Measurements from ENCODE around the gene MGLL. TPM values are rescaled to one million over a fixed set of nuclear protein-coding genes. Genes with fewer than 3 reads are reported as not detected.

Gene MGLL
- total RNA-seq, 1 experiment from 2014 or later = 2.1 TPM

GRCh38 chr3:127736801-127737539 is 85.3 kb downstream of the MGLL start:
- ATAC-seq (no peak), DNase-seq (ENCODE audit: low read depth, low spot score) (no peak)
- Histone ChIP-seq H3K36me3 (ENCODE audit: control insufficient read depth, insufficient read depth, low read length) (no peaks in the 10 kb centered on the region), H3K4me1 (ENCODE audit: control insufficient read depth, insufficient read depth, low read length) (no peaks in the 10 kb centered on the region), H3K9me3 (ENCODE audit: control insufficient read depth, insufficient read depth, low read depth, low read length) (no peaks in the 10 kb centered on the region), H3K27me3 (ENCODE audit: control insufficient read depth, insufficient read depth, low read length) (no peaks in the 10 kb centered on the region), H3K27ac (ENCODE audit: low read length) (no peak overlapping the region), H3K4me3 (ENCODE audit: low read depth in 2 of 2, low read length in 2 of 2) (no peak overlapping the region)
- intact Hi-C loops (cut with micrococcal nuclease; ENCODE audit: unreplicated experiment) (no loop called here), in situ Hi-C loops (cut with HindIII; ENCODE audit: low pct_unique_long_range_greater_than_20kb, low sequenced_read_pairs) (no loop called here)
- TF ChIP-seq POLR2AphosphoS5 (IDR thresholded peaks at IDR 0.05; ENCODE audit: low read depth, low read length) (no peak), SIN3A (IDR thresholded peaks at IDR 0.05; ENCODE audit: borderline replicate concordance, insufficient read depth, low read depth, low read length) (no peak), REST (IDR thresholded peaks at IDR 0.05; ENCODE audit: insufficient read depth in 1 of 2, low read depth in 2 of 2, low read length in 1 of 2) (no peak), TCF7L2 (IDR thresholded peaks at IDR 0.05; ENCODE audit: low read depth, low read length) (no peak)
- TF ChIP-seq, protein P1, sequence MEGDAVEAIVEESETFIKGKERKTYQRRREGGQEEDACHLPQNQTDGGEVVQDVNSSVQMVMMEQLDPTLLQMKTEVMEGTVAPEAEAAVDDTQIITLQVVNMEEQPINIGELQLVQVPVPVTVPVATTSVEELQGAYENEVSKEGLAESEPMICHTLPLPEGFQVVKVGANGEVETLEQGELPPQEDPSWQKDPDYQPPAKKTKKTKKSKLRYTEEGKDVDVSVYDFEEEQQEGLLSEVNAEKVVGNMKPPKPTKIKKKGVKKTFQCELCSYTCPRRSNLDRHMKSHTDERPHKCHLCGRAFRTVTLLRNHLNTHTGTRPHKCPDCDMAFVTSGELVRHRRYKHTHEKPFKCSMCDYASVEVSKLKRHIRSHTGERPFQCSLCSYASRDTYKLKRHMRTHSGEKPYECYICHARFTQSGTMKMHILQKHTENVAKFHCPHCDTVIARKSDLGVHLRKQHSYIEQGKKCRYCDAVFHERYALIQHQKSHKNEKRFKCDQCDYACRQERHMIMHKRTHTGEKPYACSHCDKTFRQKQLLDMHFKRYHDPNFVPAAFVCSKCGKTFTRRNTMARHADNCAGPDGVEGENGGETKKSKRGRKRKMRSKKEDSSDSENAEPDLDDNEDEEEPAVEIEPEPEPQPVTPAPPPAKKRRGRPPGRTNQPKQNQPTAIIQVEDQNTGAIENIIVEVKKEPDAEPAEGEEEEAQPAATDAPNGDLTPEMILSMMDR (IDR thresholded peaks at IDR 0.05) = no peak
- CTCF ChIA-PET = no interaction called here
- no TSS peak for BruUV-seq (replicated peaks)
- POLR2A ChIA-PET = no interaction called here

DNA sequence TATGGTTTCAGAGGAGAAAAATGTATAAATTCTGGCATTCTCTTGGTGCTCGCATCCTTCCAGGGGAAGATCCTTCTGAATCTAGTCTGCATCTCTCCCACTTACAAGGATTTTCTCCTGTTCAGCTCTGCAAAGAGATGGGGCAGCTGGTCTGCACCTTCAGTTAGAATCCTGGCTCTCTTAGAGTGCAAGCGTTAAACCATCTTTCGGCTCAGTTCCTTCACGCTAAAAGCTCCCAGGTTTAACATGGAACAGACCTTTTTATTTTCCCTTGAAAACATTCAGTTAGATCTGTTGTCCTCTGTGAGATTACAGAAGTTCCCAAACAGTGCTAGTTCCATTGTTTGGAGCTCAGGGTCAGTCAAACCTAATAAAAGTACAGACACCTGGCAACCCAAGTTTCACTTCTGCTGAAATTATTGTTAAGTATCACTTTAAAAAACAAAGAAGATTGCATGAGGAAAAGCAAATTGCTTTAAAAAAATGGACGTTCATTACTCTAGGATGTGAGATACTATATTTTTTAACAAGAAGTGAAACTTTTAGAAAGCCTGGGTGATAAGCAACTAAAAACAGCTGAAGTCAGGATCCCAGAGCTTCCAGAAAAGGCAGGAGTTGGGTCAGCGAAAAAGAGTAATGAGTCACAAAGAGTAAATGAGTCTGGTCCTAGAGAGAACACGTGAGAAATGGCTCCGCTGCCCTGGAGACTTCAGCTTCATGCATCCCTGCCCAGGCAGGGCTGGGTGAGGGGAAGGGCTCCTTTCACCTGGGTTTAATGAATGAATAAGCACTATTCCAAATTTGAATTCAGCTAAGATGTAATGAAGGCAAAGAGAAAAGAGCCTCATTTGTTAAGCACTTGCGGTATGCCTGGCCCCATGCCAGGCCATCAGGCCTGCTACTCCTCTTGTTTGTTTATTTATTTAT is 86.3 kb downstream of the MGLL start:
- no peak overlapping the region for H3K27ac ChIP-seq (ENCODE audit: low read length)
- H3K9me3 ChIP-seq (ENCODE audit: control insufficient read depth, insufficient read depth, low read depth, low read length) = no peaks in the 10 kb centered on the region
- TF ChIP-seq, protein P1 (IDR thresholded peaks at IDR 0.05) = no peak
- no peak for TF ChIP-seq TCF7L2 (IDR thresholded peaks at IDR 0.05; ENCODE audit: low read depth, low read length)
- TF ChIP-seq SIN3A (IDR thresholded peaks at IDR 0.05; ENCODE audit: borderline replicate concordance, insufficient read depth, low read depth, low read length) = no peak
- no peak for TF ChIP-seq REST (IDR thresholded peaks at IDR 0.05; ENCODE audit: insufficient read depth in 1 of 2, low read depth in 2 of 2, low read length in 1 of 2)
- TF ChIP-seq POLR2AphosphoS5 (IDR thresholded peaks at IDR 0.05; ENCODE audit: low read depth, low read length) = no peak
- ATAC-seq (no peak), DNase-seq (ENCODE audit: low read depth, low spot score) (no peak)
- in situ Hi-C loops (cut with HindIII; ENCODE audit: low pct_unique_long_range_greater_than_20kb, low sequenced_read_pairs) (no loop called here), intact Hi-C loops (cut with micrococcal nuclease; ENCODE audit: unreplicated experiment) (no loop called here)
- ChIA-PET CTCF (no interaction called here), POLR2A (no interaction called here)
- H3K4me3 ChIP-seq (ENCODE audit: low read depth in 2 of 2, low read length in 2 of 2) = no peak overlapping the region
- H3K27me3 ChIP-seq (ENCODE audit: control insufficient read depth, insufficient read depth, low read length) = no peaks in the 10 kb centered on the region
- no TSS peak for BruUV-seq (replicated peaks)
- H3K4me1 ChIP-seq (ENCODE audit: control insufficient read depth, insufficient read depth, low read length) = no peaks in the 10 kb centered on the region
- H3K36me3 ChIP-seq (ENCODE audit: control insufficient read depth, insufficient read depth, low read length) = no peaks in the 10 kb centered on the region
